GM23338 (cell line): ENCODE results near the gene GRM4. TPM values are rescaled to one million over a fixed set of nuclear protein-coding genes. Genes with fewer than 3 reads are reported as not detected.

Source experiments
- ATAC-seq: fragments of 200-7000 bp; cut with Tn5 transposase; 3 replicates; pipeline ENCODE4 v1.9.1; 2020
- DNase-seq: peaks from one replicate; pipeline ENCODE4 v3.0.0-alpha.2; 2015; ENCODE audit warnings: low spot score
- H2AFZ ChIP-seq: fragments of 200-600 bp; sonication (generic); 2 replicates; pipeline ENCODE4 v1.8.0; 2016; ENCODE audit warnings: antibody characterized with exemption, mild to moderate bottlenecking, moderate library complexity
- H3F3A ChIP-seq: fragments of 200-600 bp; sonication (generic); replicated peaks from 2 replicates; pipeline ENCODE4 v1.8.0; 2017; ENCODE audit warnings: antibody characterized with exemption, mixed run types, low read depth
- H3K27ac ChIP-seq: fragments of 200-600 bp; sonication (generic); 2 replicates; pipeline ENCODE4 v1.6.1; 2016; ENCODE audit warnings: low read depth
- H3K27me3 ChIP-seq: fragments of 200-600 bp; sonication (generic); 2 replicates; pipeline ENCODE4 v1.8.0; 2016; ENCODE audit warnings: mild to moderate bottlenecking, mixed run types, moderate library complexity; ENCODE audit not compliant: insufficient read depth
- H3K36me3 ChIP-seq: fragments of 200-600 bp; sonication (generic); 2 replicates; pipeline ENCODE4 v1.8.0; 2016; ENCODE audit warnings: mild to moderate bottlenecking; ENCODE audit not compliant: insufficient read depth
- H3K4me1 ChIP-seq: fragments of 200-600 bp; sonication (generic); 2 replicates; pipeline ENCODE4 v1.8.0; 2016; ENCODE audit warnings: mild to moderate bottlenecking, moderate library complexity; ENCODE audit not compliant: insufficient read depth
- H3K4me2 ChIP-seq: fragments of 200-600 bp; sonication (generic); 2 replicates; pipeline ENCODE4 v1.7.1; 2017; ENCODE audit warnings: mixed run types
- H3K4me3 ChIP-seq: fragments of 200-600 bp; sonication (generic); 2 replicates; pipeline ENCODE4 v1.6.1; 2016; ENCODE audit warnings: mixed run types
- H3K79me2 ChIP-seq: fragments of 200-600 bp; sonication (generic); replicated peaks from 2 replicates; pipeline ENCODE4 v1.8.0; 2017; ENCODE audit warnings: mild to moderate bottlenecking; ENCODE audit not compliant: insufficient read depth
- H3K9me2 ChIP-seq: fragments of 200-600 bp; sonication (generic); 2 replicates; pipeline ENCODE4 v1.8.0; 2017; ENCODE audit not compliant: insufficient read depth
- H4K20me1 ChIP-seq: fragments of 200-600 bp; sonication (generic); replicated peaks from 2 replicates; pipeline ENCODE4 v1.8.0; 2017; ENCODE audit warnings: mild to moderate bottlenecking; ENCODE audit not compliant: insufficient read depth
- H3K27ac Mint-ChIP-seq: 2 replicates; pipeline ENCODE4 v1.8.0; 2020; ENCODE audit warnings: inconsistent platforms, mild to moderate bottlenecking, moderate library complexity, mixed read lengths
- H3K27me3 Mint-ChIP-seq: 3 replicates; pipeline ENCODE4 v1.8.0; 2022; ENCODE audit warnings: low read depth, mild to moderate bottlenecking, moderate library complexity, mixed read lengths, inconsistent platforms; ENCODE audit not compliant: insufficient read depth, poor library complexity
- H3K36me3 Mint-ChIP-seq: 3 replicates; pipeline ENCODE4 v1.8.0; 2021; ENCODE audit warnings: low read depth, mild to moderate bottlenecking, inconsistent platforms, moderate library complexity, mixed read lengths
- H3K4me1 Mint-ChIP-seq: 3 replicates; pipeline ENCODE4 v1.8.0; 2020; ENCODE audit warnings: mild to moderate bottlenecking, inconsistent platforms, mixed read lengths
- H3K4me3 Mint-ChIP-seq: 3 replicates; pipeline ENCODE4 v1.8.0; 2021; ENCODE audit warnings: moderate library complexity, mild to moderate bottlenecking, inconsistent platforms, mixed read lengths
- H3K9me3 Mint-ChIP-seq: 3 replicates; pipeline ENCODE4 v1.8.0; 2020; ENCODE audit warnings: moderate library complexity, mild to moderate bottlenecking, inconsistent platforms, mixed read lengths
- CREB1 ChIP-seq: fragments of 250-450 bp; sonication (Bioruptor Pico); IDR thresholded peaks from 2 replicates; pipeline ENCODE4 v1.5.0; 2020; ENCODE audit warnings: low read depth, mild to moderate bottlenecking, moderate library complexity
- EZH2 ChIP-seq: fragments of 200-600 bp; sonication (generic); IDR thresholded peaks from one replicate; pipeline ENCODE4 v1.8.0; 2017; ENCODE audit warnings: antibody characterized with exemption, mild to moderate bottlenecking, low read depth; ENCODE audit not compliant: unreplicated experiment
- EZH2phosphoT487 ChIP-seq: fragments of 200-600 bp; sonication (generic); IDR thresholded peaks from one replicate; pipeline ENCODE4 v1.8.1; 2018; ENCODE audit warnings: antibody characterized with exemption; ENCODE audit not compliant: unreplicated experiment
- JUNB ChIP-seq: IDR thresholded peaks from one replicate; pipeline ENCODE4 v1.6.1; 2016; ENCODE audit warnings: antibody characterized with exemption; ENCODE audit not compliant: unreplicated experiment
- NANOG ChIP-seq: IDR thresholded peaks from 2 replicates; pipeline ENCODE4 v1.6.1; 2016; ENCODE audit warnings: antibody characterized with exemption, borderline replicate concordance
- POLR2AphosphoS5 ChIP-seq: IDR thresholded peaks from 2 replicates; pipeline ENCODE4 v1.6.1; 2016; ENCODE audit warnings: antibody characterized with exemption, low read depth
- STAT1 ChIP-seq: IDR thresholded peaks from one replicate; pipeline ENCODE4 v1.6.1; 2016; ENCODE audit warnings: antibody characterized with exemption; ENCODE audit not compliant: unreplicated experiment
- ZNF114 ChIP-seq: fragments of 250-450 bp; sonication (Bioruptor Pico); IDR thresholded peaks from 2 replicates; pipeline ENCODE4 v1.5.0; 2020; ENCODE audit warnings: mild to moderate bottlenecking, moderate library complexity
- ZNF331 ChIP-seq: fragments of 250-450 bp; sonication (Bioruptor Pico); IDR thresholded peaks from 2 replicates; pipeline ENCODE4 v1.5.0; 2020; ENCODE audit warnings: low read depth, mild to moderate bottlenecking, moderate library complexity
- polyA plus RNA-seq: library from polyadenylated mRNA; unstranded; fragments of >200 nt; fragmentation: Nextera tagmentation; extraction: Ambion mirVana; gene quantifications from 2 replicates; pipeline ENCODE4 v1.2.1, GENCODE V29; 2016
- total RNA-seq: library from RNA; depleted of rRNA; stranded (reverse); fragments of >200 nt; shearing (Covaris generic); gene quantifications from 2 replicates; pipeline ENCODE4 v1.2.3, GENCODE V29; 2014
- TF ChIP-seq, protein P1 (sequence below): IDR thresholded peaks from 2 replicates; pipeline ENCODE4 v1.6.1; 2016; ENCODE audit warnings: antibody characterized with exemption
- TF ChIP-seq, protein P2 (sequence below): fragments of 250-450 bp; sonication (Bioruptor Pico); IDR thresholded peaks from 2 replicates; pipeline ENCODE4 v1.5.0; 2020; ENCODE audit warnings: mild to moderate bottlenecking, moderate library complexity
- TF ChIP-seq, protein P3 (sequence below), 2 experiments: fragments of 200-600 bp in 1 of 2; sonication (generic) in 1 of 2; conservative IDR thresholded peaks; 2 replicates each; pipeline versions ENCODE4 v1.5.1 to v1.6.1; 2016 to 2017; ENCODE audit warnings: antibody characterized with exemption in 2 of 2, low read depth in 2 of 2, mild to moderate bottlenecking in 2 of 2, moderate library complexity in 1 of 2
- TF ChIP-seq, protein P4 (sequence below): IDR thresholded peaks from one replicate; pipeline ENCODE4 v1.6.1; 2018; ENCODE audit warnings: antibody characterized with exemption; ENCODE audit not compliant: unreplicated experiment

Gene GRM4
- total and polyA plus RNA-seq, 2 experiments from 2014 or later, result 7.0 to 30.6 TPM

DNA sequence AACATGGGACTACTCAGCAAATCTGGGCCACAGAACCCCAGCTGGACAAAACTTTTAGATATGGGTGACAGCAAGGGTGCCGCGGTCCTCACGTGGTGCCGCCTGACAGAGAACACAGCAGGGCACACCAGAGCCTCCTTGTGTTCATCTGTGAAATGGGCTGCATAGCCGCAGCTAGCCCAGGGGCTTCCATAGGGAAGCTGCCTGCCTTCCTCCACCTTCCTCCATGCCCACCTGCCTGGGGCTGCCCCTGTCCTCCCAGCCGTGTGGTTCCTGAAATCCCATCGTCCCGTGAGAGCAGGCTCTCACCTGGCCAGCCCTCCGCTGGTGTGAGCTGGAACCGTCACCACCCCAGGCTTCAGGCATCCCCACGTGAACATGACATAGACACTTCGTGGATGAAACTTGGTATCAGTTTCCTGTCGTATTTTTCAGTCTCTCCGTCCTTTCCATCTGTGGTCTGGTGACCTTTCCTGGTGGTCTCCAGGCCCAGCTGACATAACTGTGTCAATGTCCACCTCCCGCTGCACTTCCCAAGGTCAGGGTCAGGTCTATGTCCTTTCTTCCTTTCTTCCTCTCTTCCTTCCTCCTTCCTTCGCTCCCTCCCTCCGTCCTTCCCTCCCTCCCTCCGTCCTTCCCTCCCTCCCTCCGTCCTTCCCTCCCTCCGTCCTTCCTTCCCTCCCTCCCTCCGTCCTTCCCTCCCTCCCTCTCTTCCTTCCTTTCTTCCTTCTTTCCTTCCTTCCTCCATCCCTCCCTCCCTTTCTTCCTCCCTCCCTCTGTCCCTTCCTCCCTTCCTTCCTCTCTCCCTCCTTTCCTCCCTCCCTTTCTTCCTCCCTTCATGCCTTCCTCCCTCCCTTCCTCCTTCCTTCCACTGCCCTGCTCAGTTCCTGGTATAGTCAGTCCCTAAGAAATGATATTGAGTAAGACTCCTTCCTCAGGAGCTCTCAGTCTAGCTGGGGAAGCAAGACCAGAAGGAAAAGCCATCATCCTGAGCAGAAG is 78.8 kb downstream of the GRM4 start:
- Histone ChIP-seq H3K4me2 (no peak overlapping the region), H3F3A (peaks cover 11% of the 10 kb centered on the region), H3K4me3 (no peak overlapping the region), H2AFZ (no peak overlapping the region), H3K4me1 (peaks cover 7% of the 10 kb centered on the region; the same call in 1 of the 2 replicates), H3K27ac (no peak overlapping the region), H3K27me3 (no peaks in the 10 kb centered on the region), H3K36me3 (no peaks in the 10 kb centered on the region), H3K9me2 (no peaks in the 10 kb centered on the region), H3K79me2 (no peaks in the 10 kb centered on the region), H4K20me1 (no peaks in the 10 kb centered on the region)
- Mint-ChIP-seq H3K27ac (no peak overlapping the region), H3K36me3 (no peaks in the 10 kb centered on the region; the same call in 2 of the 3 replicates), H3K9me3 (no peaks in the 10 kb centered on the region), H3K4me1 (peaks cover 16% of the 10 kb centered on the region; the same call in 2 of the 3 replicates), H3K4me3 (no peak overlapping the region), H3K27me3 (peaks cover 14% of the 10 kb centered on the region)
- DNase-seq (no peak), ATAC-seq (no peak)
- TF ChIP-seq POLR2AphosphoS5, result no peak
- TF ChIP-seq ZNF331 (CRISPR knock-in tag), result no peak
- TF ChIP-seq, protein P1, sequence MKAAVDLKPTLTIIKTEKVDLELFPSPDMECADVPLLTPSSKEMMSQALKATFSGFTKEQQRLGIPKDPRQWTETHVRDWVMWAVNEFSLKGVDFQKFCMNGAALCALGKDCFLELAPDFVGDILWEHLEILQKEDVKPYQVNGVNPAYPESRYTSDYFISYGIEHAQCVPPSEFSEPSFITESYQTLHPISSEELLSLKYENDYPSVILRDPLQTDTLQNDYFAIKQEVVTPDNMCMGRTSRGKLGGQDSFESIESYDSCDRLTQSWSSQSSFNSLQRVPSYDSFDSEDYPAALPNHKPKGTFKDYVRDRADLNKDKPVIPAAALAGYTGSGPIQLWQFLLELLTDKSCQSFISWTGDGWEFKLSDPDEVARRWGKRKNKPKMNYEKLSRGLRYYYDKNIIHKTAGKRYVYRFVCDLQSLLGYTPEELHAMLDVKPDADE, result no peak
- TF ChIP-seq EZH2, result no peak
- TF ChIP-seq, protein P2, sequence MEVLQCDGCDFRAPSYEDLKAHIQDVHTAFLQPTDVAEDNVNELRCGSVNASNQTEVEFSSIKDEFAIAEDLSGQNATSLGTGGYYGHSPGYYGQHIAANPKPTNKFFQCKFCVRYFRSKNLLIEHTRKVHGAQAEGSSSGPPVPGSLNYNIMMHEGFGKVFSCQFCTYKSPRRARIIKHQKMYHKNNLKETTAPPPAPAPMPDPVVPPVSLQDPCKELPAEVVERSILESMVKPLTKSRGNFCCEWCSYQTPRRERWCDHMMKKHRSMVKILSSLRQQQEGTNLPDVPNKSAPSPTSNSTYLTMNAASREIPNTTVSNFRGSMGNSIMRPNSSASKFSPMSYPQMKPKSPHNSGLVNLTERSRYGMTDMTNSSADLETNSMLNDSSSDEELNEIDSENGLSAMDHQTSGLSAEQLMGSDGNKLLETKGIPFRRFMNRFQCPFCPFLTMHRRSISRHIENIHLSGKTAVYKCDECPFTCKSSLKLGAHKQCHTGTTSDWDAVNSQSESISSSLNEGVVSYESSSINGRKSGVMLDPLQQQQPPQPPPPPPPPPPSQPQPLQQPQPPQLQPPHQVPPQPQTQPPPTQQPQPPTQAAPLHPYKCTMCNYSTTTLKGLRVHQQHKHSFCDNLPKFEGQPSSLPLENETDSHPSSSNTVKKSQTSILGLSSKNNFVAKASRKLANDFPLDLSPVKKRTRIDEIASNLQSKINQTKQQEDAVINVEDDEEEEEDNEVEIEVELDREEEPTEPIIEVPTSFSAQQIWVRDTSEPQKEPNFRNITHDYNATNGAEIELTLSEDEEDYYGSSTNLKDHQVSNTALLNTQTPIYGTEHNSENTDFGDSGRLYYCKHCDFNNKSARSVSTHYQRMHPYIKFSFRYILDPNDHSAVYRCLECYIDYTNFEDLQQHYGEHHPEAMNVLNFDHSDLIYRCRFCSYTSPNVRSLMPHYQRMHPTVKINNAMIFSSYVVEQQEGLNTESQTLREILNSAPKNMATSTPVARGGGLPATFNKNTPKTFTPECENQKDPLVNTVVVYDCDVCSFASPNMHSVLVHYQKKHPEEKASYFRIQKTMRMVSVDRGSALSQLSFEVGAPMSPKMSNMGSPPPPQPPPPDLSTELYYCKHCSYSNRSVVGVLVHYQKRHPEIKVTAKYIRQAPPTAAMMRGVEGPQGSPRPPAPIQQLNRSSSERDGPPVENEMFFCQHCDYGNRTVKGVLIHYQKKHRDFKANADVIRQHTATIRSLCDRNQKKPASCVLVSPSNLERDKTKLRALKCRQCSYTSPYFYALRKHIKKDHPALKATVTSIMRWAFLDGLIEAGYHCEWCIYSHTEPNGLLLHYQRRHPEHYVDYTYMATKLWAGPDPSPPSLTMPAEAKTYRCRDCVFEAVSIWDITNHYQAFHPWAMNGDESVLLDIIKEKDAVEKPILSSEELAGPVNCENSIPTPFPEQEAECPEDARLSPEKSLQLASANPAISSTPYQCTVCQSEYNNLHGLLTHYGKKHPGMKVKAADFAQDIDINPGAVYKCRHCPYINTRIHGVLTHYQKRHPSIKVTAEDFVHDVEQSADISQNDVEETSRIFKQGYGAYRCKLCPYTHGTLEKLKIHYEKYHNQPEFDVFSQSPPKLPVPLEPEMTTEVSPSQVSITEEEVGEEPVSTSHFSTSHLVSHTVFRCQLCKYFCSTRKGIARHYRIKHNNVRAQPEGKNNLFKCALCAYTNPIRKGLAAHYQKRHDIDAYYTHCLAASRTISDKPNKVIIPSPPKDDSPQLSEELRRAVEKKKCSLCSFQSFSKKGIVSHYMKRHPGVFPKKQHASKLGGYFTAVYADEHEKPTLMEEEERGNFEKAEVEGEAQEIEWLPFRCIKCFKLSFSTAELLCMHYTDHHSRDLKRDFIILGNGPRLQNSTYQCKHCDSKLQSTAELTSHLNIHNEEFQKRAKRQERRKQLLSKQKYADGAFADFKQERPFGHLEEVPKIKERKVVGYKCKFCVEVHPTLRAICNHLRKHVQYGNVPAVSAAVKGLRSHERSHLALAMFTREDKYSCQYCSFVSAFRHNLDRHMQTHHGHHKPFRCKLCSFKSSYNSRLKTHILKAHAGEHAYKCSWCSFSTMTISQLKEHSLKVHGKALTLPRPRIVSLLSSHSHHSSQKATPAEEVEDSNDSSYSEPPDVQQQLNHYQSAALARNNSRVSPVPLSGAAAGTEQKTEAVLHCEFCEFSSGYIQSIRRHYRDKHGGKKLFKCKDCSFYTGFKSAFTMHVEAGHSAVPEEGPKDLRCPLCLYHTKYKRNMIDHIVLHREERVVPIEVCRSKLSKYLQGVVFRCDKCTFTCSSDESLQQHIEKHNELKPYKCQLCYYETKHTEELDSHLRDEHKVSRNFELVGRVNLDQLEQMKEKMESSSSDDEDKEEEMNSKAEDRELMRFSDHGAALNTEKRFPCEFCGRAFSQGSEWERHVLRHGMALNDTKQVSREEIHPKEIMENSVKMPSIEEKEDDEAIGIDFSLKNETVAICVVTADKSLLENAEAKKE (CRISPR knock-in tag), result no peak
- TF ChIP-seq ZNF114 (CRISPR knock-in tag), result no peak
- TF ChIP-seq, protein P3, sequence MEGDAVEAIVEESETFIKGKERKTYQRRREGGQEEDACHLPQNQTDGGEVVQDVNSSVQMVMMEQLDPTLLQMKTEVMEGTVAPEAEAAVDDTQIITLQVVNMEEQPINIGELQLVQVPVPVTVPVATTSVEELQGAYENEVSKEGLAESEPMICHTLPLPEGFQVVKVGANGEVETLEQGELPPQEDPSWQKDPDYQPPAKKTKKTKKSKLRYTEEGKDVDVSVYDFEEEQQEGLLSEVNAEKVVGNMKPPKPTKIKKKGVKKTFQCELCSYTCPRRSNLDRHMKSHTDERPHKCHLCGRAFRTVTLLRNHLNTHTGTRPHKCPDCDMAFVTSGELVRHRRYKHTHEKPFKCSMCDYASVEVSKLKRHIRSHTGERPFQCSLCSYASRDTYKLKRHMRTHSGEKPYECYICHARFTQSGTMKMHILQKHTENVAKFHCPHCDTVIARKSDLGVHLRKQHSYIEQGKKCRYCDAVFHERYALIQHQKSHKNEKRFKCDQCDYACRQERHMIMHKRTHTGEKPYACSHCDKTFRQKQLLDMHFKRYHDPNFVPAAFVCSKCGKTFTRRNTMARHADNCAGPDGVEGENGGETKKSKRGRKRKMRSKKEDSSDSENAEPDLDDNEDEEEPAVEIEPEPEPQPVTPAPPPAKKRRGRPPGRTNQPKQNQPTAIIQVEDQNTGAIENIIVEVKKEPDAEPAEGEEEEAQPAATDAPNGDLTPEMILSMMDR (conservative IDR thresholded peaks at IDR 0.05; ENCODE audit: low read depth in 2 of 2), result no peak
- TF ChIP-seq, protein P4, sequence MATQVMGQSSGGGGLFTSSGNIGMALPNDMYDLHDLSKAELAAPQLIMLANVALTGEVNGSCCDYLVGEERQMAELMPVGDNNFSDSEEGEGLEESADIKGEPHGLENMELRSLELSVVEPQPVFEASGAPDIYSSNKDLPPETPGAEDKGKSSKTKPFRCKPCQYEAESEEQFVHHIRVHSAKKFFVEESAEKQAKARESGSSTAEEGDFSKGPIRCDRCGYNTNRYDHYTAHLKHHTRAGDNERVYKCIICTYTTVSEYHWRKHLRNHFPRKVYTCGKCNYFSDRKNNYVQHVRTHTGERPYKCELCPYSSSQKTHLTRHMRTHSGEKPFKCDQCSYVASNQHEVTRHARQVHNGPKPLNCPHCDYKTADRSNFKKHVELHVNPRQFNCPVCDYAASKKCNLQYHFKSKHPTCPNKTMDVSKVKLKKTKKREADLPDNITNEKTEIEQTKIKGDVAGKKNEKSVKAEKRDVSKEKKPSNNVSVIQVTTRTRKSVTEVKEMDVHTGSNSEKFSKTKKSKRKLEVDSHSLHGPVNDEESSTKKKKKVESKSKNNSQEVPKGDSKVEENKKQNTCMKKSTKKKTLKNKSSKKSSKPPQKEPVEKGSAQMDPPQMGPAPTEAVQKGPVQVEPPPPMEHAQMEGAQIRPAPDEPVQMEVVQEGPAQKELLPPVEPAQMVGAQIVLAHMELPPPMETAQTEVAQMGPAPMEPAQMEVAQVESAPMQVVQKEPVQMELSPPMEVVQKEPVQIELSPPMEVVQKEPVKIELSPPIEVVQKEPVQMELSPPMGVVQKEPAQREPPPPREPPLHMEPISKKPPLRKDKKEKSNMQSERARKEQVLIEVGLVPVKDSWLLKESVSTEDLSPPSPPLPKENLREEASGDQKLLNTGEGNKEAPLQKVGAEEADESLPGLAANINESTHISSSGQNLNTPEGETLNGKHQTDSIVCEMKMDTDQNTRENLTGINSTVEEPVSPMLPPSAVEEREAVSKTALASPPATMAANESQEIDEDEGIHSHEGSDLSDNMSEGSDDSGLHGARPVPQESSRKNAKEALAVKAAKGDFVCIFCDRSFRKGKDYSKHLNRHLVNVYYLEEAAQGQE, result no peak
- TF ChIP-seq NANOG, result no peak
- no peak for TF ChIP-seq JUNB
- no peak for TF ChIP-seq STAT1
- TF ChIP-seq CREB1 (CRISPR knock-in tag), result no peak
- no peak for TF ChIP-seq EZH2phosphoT487
